Medulla oblongata (tissue), 1 donor: ENCODE data around the gene LEMD3.

Source experiments
- DNase-seq: peaks from one replicate; pipeline ENCODE4 v3.0.0-alpha.2; 2015; ENCODE audit errors: extremely low spot score

The LEMD3 gene

GRCh38 chr12:65170209-65170881 lies 962 bp downstream of the LEMD3 start:
- peak; percentile 60 for DNase-seq

GRCh38 chr12:65171073-65171472 lies 1.7 kb downstream of the LEMD3 start:
- no peak for DNase-seq

- no peak for DNase-seq
Measured at GRCh38 chr12:65171870-65172269, 2.5 kb downstream of the LEMD3 start.

- no peak for DNase-seq
Measured at GRCh38 chr12:65175385-65175784, 6.0 kb downstream of the LEMD3 start.

- no peak for DNase-seq
Measured at GRCh38 chr12:65182012-65182739, 12.8 kb downstream of the LEMD3 start.

GRCh38 chr12:65184176-65184857 lies 14.9 kb downstream of the LEMD3 start:
- DNase-seq: no peak

GRCh38 chr12:65184858-65185229 lies 15.5 kb downstream of the LEMD3 start:
- no peak for DNase-seq

GRCh38 chr12:65187665-65188064 lies 18.3 kb downstream of the LEMD3 start:
- no peak for DNase-seq

- DNase-seq: no peak
Measured at GRCh38 chr12:65188179-65188701, 18.9 kb downstream of the LEMD3 start.

- no peak for DNase-seq
Measured at GRCh38 chr12:65189028-65189718, 19.8 kb downstream of the LEMD3 start.

- DNase-seq: no peak
Measured at GRCh38 chr12:65192963-65193516, 23.7 kb downstream of the LEMD3 start.

GRCh38 chr12:65194949-65195348 lies 25.6 kb downstream of the LEMD3 start:
- no peak for DNase-seq

- no peak for DNase-seq
Measured at GRCh38 chr12:65195387-65196055, 26.1 kb downstream of the LEMD3 start.

GRCh38 chr12:65196762-65197567 lies 27.6 kb downstream of the LEMD3 start:
- DNase-seq: no peak

- no peak for DNase-seq
Measured at GRCh38 chr12:65199604-65200003, 30.2 kb downstream of the LEMD3 start.

- DNase-seq: no peak
Measured at GRCh38 chr12:65200007-65200665, 30.8 kb downstream of the LEMD3 start.

GRCh38 chr12:65203376-65203775 lies 34.0 kb downstream of the LEMD3 start:
- no peak for DNase-seq

GRCh38 chr12:65204886-65205525 lies 35.6 kb downstream of the LEMD3 start:
- no peak for DNase-seq

- no peak for DNase-seq
Measured at GRCh38 chr12:65205886-65206285, 36.5 kb downstream of the LEMD3 start.
